SU-DHL-6 (cell line): ENCODE measurements around the gene RNGTT.

Experiments
- EZH2phosphoT487 ChIP-seq: fragments of 200-600 bp; sonication (generic), shearing (Covaris generic); conservative IDR thresholded peaks from 2 replicates; pipeline ENCODE4 v1.6.1; 2018; ENCODE audit warnings: mild to moderate bottlenecking, antibody characterized with exemption, low read length, moderate library complexity, mixed read lengths
- TF ChIP-seq, protein P1 (sequence below): fragments of 200-600 bp; sonication (generic); IDR thresholded peaks from one replicate; pipeline ENCODE4 v1.5.1; 2017; ENCODE audit warnings: antibody characterized with exemption, mild to moderate bottlenecking, low read length, moderate library complexity; ENCODE audit not compliant: insufficient read depth, poor library complexity, severe bottlenecking

DNA sequence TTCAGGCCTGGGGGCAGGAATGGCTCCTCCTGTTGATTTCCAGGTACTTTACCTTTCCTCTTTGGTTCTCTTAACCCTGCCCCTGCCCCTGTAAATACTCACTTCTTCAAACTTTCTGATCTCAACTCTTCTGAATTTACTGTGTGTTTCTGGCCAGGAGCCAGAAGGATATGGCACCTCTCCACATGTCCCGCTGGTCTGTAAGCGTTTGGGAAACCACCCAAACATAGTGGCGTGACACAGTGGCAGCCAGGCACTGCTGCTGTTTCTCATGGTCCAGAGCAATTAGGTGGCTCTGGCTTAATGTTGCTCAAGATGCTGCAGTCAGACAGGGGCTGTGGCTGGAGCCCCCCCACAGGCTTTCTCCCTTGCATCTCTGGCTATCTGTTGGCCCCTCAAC, 374.5 kb downstream of the RNGTT start:
- TF ChIP-seq, protein P1, sequence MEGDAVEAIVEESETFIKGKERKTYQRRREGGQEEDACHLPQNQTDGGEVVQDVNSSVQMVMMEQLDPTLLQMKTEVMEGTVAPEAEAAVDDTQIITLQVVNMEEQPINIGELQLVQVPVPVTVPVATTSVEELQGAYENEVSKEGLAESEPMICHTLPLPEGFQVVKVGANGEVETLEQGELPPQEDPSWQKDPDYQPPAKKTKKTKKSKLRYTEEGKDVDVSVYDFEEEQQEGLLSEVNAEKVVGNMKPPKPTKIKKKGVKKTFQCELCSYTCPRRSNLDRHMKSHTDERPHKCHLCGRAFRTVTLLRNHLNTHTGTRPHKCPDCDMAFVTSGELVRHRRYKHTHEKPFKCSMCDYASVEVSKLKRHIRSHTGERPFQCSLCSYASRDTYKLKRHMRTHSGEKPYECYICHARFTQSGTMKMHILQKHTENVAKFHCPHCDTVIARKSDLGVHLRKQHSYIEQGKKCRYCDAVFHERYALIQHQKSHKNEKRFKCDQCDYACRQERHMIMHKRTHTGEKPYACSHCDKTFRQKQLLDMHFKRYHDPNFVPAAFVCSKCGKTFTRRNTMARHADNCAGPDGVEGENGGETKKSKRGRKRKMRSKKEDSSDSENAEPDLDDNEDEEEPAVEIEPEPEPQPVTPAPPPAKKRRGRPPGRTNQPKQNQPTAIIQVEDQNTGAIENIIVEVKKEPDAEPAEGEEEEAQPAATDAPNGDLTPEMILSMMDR, result no peak
- TF ChIP-seq EZH2phosphoT487, result no peak
